HepG2 (cell line): ENCODE measurements around the gene IPO13. TPM values are rescaled to one million over a fixed set of nuclear protein-coding genes. Genes with fewer than 3 reads are reported as not detected.
A peak's percentile ranks its signal among the peaks of the same experiment; 100 is the strongest.

ENCODE experiments used
- ATF7-NPFF ChIP-seq: sonication (generic); formaldehyde crosslinking; IDR thresholded peaks from 2 replicates; pipeline ENCODE4 v1.8.1; 2023; ENCODE audit warnings: mild to moderate bottlenecking, low read depth, missing genetic modification reagents, moderate library complexity
- BCLAF1 ChIP-seq: fragments of 450-650 bp; IDR thresholded peaks from 2 replicates; pipeline ENCODE4 v1.6.1; 2017; ENCODE audit warnings: mild to moderate bottlenecking
- EHMT2 ChIP-seq: fragments of 200-600 bp; sonication (generic); IDR thresholded peaks from 2 replicates; pipeline ENCODE4 v1.7.0; 2017; ENCODE audit warnings: antibody characterized with exemption, low read depth, low read length, borderline replicate concordance
- HES4 ChIP-seq: sonication (generic); formaldehyde crosslinking; IDR thresholded peaks from 2 replicates; pipeline ENCODE4 v1.9.0; 2021; ENCODE audit warnings: mild to moderate bottlenecking, missing genetic modification reagents, borderline replicate concordance
- IRF9 ChIP-seq: sonication (generic); formaldehyde crosslinking; IDR thresholded peaks from 2 replicates; pipeline ENCODE4 v1.8.0; 2022; ENCODE audit warnings: missing genetic modification reagents, mild to moderate bottlenecking, borderline replicate concordance
- SP5 ChIP-seq: IDR thresholded peaks from 2 replicates; pipeline ENCODE4 v1.6.1; 2016; ENCODE audit warnings: low read depth, borderline replicate concordance
- ZBTB14 ChIP-seq: sonication (generic); formaldehyde crosslinking; IDR thresholded peaks from 2 replicates; pipeline ENCODE4 v1.4.0; 2020; ENCODE audit warnings: missing genetic modification reagents
- ZFP36L1 ChIP-seq: sonication (generic); formaldehyde crosslinking; IDR thresholded peaks from 2 replicates; pipeline ENCODE4 v1.8.0; 2022; ENCODE audit warnings: mild to moderate bottlenecking, missing genetic modification reagents, moderate library complexity
- ZNF18 ChIP-seq: sonication (generic); formaldehyde crosslinking; IDR thresholded peaks from 2 replicates; pipeline ENCODE4 v1.8.0; 2022; ENCODE audit warnings: mild to moderate bottlenecking, missing genetic modification reagents; ENCODE audit not compliant: insufficient replicate concordance
- polyA plus RNA-seq, 8 experiments: library from polyadenylated mRNA; depleted of rRNA in 3 of 8; stranded (reverse) in 7 of 8; unstranded in 1 of 8; fragments of >200 nt; fragmentation: Illumina TruSeq in 4 of 8; extraction: Trizol in 4 of 8; gene quantifications; 2 replicates each; pipeline versions ENCODE4 v1.2.1 to v1.2.3, GENCODE V29; 2011 to 2016; ENCODE audit warnings: low read depth in 4 of 8, missing spikeins in 1 of 8, mixed read lengths in 1 of 8; ENCODE audit not compliant: insufficient read depth in 1 of 8
- total RNA-seq, 5 experiments: library from RNA; depleted of rRNA; stranded (reverse); fragments of >200 nt; fragmentation: Illumina TruSeq; extraction: Trizol; gene quantifications; 2 replicates each; pipeline ENCODE4 v1.2.3, GENCODE V29; 2016; ENCODE audit warnings: low read depth in 1 of 5
- TF ChIP-seq, protein P1 (sequence below): IDR thresholded peaks from 2 replicates; pipeline ENCODE4 v1.6.1; 2018; ENCODE audit warnings: missing genetic modification reagents, mild to moderate bottlenecking, missing compliant biosample characterization
- TF ChIP-seq, protein P2 (sequence below): sonication (generic); formaldehyde crosslinking; IDR thresholded peaks from 2 replicates; pipeline ENCODE4 v1.4.0; 2020; ENCODE audit warnings: missing genetic modification reagents, borderline replicate concordance
- TF ChIP-seq, protein P3 (sequence below): sonication (generic); formaldehyde crosslinking; IDR thresholded peaks from 2 replicates; pipeline ENCODE4 v1.4.0; 2020; ENCODE audit warnings: missing genetic modification reagents

The IPO13 gene
- total and polyA plus RNA-seq, 2 of the 13 experiments (the other 11 are each of a cell fraction or from before 2014, with no cell fraction given): 12.9 to 15.6 TPM

DNA sequence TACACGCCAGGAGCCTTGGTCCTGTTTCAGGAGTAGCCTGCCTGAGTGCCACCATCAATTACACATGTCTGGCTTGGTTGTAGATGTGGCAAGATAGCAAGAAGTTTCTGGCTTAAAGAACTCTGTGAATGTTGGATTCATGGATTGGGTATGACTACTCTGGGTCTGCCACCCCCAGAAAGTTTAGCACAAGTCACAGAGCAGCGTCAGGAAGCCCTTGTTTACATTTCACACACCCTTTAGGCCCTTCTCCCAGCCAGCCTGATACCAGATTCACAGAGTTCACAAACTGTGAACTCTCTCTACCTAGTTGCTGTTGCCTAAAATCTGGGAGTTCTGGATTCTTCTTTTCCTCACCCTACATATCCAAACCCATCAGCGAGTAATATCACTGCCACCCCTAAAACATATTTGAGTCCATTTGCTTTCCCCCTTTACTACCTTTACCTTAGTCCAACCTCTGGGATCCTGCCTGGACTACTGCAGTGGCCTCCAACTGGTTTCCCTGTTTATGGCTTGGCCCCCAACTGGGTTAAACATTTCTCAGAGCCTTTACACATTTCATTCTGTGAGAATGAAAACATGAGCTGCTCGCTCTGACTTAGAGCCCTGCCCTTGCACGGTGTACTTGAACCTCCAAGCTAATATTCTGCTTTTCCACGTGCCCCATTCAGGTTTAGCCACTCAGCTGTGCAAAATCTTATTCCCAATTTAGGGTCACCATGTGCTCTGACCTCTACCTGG is 40.6 kb downstream of the IPO13 start (continued):
- TF ChIP-seq BCLAF1: no peak
- TF ChIP-seq, protein P1, sequence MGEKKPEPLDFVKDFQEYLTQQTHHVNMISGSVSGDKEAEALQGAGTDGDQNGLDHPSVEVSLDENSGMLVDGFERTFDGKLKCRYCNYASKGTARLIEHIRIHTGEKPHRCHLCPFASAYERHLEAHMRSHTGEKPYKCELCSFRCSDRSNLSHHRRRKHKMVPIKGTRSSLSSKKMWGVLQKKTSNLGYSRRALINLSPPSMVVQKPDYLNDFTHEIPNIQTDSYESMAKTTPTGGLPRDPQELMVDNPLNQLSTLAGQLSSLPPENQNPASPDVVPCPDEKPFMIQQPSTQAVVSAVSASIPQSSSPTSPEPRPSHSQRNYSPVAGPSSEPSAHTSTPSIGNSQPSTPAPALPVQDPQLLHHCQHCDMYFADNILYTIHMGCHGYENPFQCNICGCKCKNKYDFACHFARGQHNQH: peak; percentile 40; the same call in 1 of the 2 replicates
- TF ChIP-seq, protein P2, sequence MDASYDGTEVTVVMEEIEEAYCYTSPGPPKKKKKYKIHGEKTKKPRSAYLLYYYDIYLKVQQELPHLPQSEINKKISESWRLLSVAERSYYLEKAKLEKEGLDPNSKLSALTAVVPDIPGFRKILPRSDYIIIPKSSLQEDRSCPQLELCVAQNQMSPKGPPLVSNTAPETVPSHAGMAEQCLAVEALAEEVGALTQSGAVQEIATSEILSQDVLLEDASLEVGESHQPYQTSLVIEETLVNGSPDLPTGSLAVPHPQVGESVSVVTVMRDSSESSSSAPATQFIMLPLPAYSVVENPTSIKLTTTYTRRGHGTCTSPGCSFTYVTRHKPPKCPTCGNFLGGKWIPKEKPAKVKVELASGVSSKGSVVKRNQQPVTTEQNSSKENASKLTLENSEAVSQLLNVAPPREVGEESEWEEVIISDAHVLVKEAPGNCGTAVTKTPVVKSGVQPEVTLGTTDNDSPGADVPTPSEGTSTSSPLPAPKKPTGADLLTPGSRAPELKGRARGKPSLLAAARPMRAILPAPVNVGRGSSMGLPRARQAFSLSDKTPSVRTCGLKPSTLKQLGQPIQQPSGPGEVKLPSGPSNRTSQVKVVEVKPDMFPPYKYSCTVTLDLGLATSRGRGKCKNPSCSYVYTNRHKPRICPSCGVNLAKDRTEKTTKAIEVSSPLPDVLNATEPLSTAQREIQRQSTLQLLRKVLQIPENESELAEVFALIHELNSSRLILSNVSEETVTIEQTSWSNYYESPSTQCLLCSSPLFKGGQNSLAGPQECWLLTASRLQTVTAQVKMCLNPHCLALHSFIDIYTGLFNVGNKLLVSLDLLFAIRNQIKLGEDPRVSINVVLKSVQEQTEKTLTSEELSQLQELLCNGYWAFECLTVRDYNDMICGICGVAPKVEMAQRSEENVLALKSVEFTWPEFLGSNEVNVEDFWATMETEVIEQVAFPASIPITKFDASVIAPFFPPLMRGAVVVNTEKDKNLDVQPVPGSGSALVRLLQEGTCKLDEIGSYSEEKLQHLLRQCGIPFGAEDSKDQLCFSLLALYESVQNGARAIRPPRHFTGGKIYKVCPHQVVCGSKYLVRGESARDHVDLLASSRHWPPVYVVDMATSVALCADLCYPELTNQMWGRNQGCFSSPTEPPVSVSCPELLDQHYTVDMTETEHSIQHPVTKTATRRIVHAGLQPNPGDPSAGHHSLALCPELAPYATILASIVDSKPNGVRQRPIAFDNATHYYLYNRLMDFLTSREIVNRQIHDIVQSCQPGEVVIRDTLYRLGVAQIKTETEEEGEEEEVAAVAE (CRISPR knock-in tag): no peak
- TF ChIP-seq ZBTB14 (CRISPR knock-in tag): no peak
- TF ChIP-seq ZFP36L1: no peak
- no peak for TF ChIP-seq EHMT2
- no peak; the same call in 1 of the 2 replicates for TF ChIP-seq ATF7-NPFF (CRISPR knock-in tag)
- peak; percentile 83 for TF ChIP-seq ZNF18 (CRISPR knock-in tag)
- TF ChIP-seq SP5: no peak
- TF ChIP-seq, protein P3, sequence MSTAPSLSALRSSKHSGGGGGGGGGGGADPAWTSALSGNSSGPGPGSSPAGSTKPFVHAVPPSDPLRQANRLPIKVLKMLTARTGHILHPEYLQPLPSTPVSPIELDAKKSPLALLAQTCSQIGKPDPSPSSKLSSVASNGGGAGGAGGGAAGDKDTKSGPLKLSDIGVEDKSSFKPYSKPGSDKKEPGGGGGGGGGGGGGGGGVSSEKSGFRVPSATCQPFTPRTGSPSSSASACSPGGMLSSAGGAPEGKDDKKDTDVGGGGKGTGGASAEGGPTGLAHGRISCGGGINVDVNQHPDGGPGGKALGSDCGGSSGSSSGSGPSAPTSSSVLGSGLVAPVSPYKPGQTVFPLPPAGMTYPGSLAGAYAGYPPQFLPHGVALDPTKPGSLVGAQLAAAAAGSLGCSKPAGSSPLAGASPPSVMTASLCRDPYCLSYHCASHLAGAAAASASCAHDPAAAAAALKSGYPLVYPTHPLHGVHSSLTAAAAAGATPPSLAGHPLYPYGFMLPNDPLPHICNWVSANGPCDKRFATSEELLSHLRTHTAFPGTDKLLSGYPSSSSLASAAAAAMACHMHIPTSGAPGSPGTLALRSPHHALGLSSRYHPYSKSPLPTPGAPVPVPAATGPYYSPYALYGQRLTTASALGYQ: no peak
- no peak for TF ChIP-seq HES4 (CRISPR knock-in tag)
- no peak for TF ChIP-seq IRF9 (CRISPR knock-in tag)
